Measurements from ENCODE around the gene ATF3. TPM values are rescaled to one million over a fixed set of nuclear protein-coding genes. Genes with fewer than 3 reads are reported as not detected.

ATF3 gene
- total and polyA plus RNA-seq, 8 donors: 8.3 to 28.8 (median 20.4) TPM

DNA sequence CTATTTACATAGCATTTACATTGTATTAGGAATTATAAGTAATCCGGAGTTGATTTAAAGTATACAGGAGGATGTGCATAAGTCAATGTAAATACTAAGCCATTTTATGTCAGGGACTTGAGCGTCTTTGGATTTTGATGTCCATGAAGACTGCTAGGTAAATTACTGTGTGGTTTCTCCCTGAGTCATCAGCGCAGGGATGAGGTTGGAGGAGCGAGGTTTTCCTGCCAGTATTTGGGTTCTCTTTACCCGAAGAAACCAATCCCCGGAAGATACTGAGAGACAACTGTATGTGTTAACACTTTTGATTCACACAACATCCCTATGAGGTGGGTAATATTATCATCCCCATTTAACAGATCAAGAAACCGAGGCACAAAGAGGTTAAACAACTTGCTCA is 61.7 kb downstream of the ATF3 start:
- FAIRE-seq (no peak), ATAC-seq (no peak), DNase-seq (no peak)
- Histone ChIP-seq H3K4me1 (peaks cover 0 to 4% (median 0%) of the 10 kb centered on the region in 3 donors), H3K4me3 (no peak overlapping the region), H3K27ac (no peak overlapping the region), H3K36me3 (no peaks in the 10 kb centered on the region), H3K9me3 (no peaks in the 10 kb centered on the region), H3K27me3 (no peaks in the 10 kb centered on the region)
- WGBS, 2 donors: 81 to 88% methylated on average over 7 of the region's 7 CpGs
- no peak for TF ChIP-seq CTCF (IDR thresholded peaks at IDR 0.05)
- intact Hi-C loops (cut with DNase I): no loop called here

Other genes starting within 250 kb of the ATF3 start
- gene PACC1, start 193.9 kb upstream of the ATF3 start, total RNA-seq: 1 to 10 TPM; 2.4 to 3.4 (median 3.2) TPM
- gene PACC1, start 193.9 kb upstream of the ATF3 start, polyA plus RNA-seq: 1 to 10 TPM; 1.7 to 1.9 TPM
- 10 to 100 TPM; 23.8 to 35.7 (median 33.4) TPM for gene NENF, start 175.8 kb upstream of the ATF3 start, total RNA-seq
- gene NENF, start 175.8 kb upstream of the ATF3 start, polyA plus RNA-seq: 10 to 100 TPM; 93.0 to 97.0 TPM
- gene BATF3, start 91.1 kb downstream of the ATF3 start, total RNA-seq: 1 to 10 TPM in 1 of 6 donors, under 1 TPM in 4, not detected in 1; 0.20 to 1.8 (median 0.73) TPM
- gene BATF3, start 91.1 kb downstream of the ATF3 start, polyA plus RNA-seq: 1 to 10 TPM; 1.6 to 3.1 TPM
- gene NSL1, start 183.0 kb downstream of the ATF3 start, total RNA-seq: 10 to 100 TPM in 3 of 6 donors, 1 to 10 TPM in 3; 5.6 to 16.2 (median 9.3) TPM
- gene NSL1, start 183.0 kb downstream of the ATF3 start, polyA plus RNA-seq: 10 to 100 TPM in 1 of 2 donors, 1 to 10 TPM in 1; 5.4 to 10.9 TPM
- gene TATDN3, start 183.1 kb downstream of the ATF3 start, total RNA-seq: 1 to 10 TPM; 7.7 to 9.5 (median 8.8) TPM
- gene TATDN3, start 183.1 kb downstream of the ATF3 start, polyA plus RNA-seq: 10 to 100 TPM in 1 of 2 donors, 1 to 10 TPM in 1; 8.3 to 10.4 TPM
- not detected for gene SPATA45, start 238.9 kb downstream of the ATF3 start, total RNA-seq
- gene SPATA45, start 238.9 kb downstream of the ATF3 start, polyA plus RNA-seq: under 1 TPM in 1 of 2 donors, not detected in 1; 0.26 TPM
- 1 to 10 TPM; 1.4 to 5.6 (median 3.5) TPM for gene FLVCR1, start 249.5 kb downstream of the ATF3 start, total RNA-seq
- 1 to 10 TPM; 2.2 to 4.0 TPM for gene FLVCR1, start 249.5 kb downstream of the ATF3 start, polyA plus RNA-seq

Measured in pancreas (tissue), 10 donors.